Keratinocyte (primary cell): ENCODE data around the gene POU3F1.

ENCODE experiments used
- CTCF ChIP-seq, 3 experiments: IDR thresholded peaks in 1 of 3; conservative IDR thresholded peaks in 1 of 3; optimal IDR thresholded peaks in 1 of 3; 2 replicates in 2 of 3; 3 replicates in 1 of 3; pipeline versions ENCODE3 to v1.5.1; 2011; ENCODE audit warnings: low read length in 3 of 3, mild to moderate bottlenecking in 3 of 3, moderate library complexity in 2 of 3, control low read depth in 1 of 3, inconsistent platforms in 1 of 3; ENCODE audit not compliant: insufficient read depth in 2 of 3; ENCODE audit errors: extremely low read depth in 1 of 3
- EZH2 ChIP-seq: IDR thresholded peaks from one replicate; pipeline ENCODE4 v1.6.1; 2012; ENCODE audit warnings: inconsistent platforms, mild to moderate bottlenecking, low read length, moderate library complexity

GRCh38 chr1:38029081-38029681, 17.4 kb downstream of the POU3F1 start:
- TF ChIP-seq EZH2 = no peak
- TF ChIP-seq CTCF (optimal IDR thresholded peaks at IDR 0.05 in 1 of 3, IDR thresholded peaks at IDR 0.05 in 1 of 3, conservative IDR thresholded peaks at IDR 0.05 in 1 of 3; ENCODE audit: extremely low read depth in 1 of 3, insufficient read depth in 2 of 3, low read length in 3 of 3) = peak in 1 of 3 experiments; percentile 24
